SK-N-SH (cell line): ENCODE data around the gene TOP3B.

ENCODE experiments used
- EP300 ChIP-seq, 2 experiments: IDR thresholded peaks; 2 replicates each; pipeline versions ENCODE4 v1.4.0 to v1.6.1; 2012; ENCODE audit warnings: borderline replicate concordance in 1 of 2, low read depth in 1 of 2, low read length in 1 of 2
- GATA2 ChIP-seq: sonication (generic); formaldehyde crosslinking; IDR thresholded peaks from 2 replicates; pipeline ENCODE4 v1.5.0; 2020; ENCODE audit warnings: mild to moderate bottlenecking, missing genetic modification reagents
- IRF3 ChIP-seq: fragments of 150-350 bp; IDR thresholded peaks from 2 replicates; pipeline ENCODE4 v1.6.1; 2016; ENCODE audit warnings: mild to moderate bottlenecking, low read depth, low read length
- JUND ChIP-seq: IDR thresholded peaks from 2 replicates; pipeline ENCODE4 v1.4.0; 2012
- MAX ChIP-seq: IDR thresholded peaks from 2 replicates; pipeline ENCODE4 v1.4.0; 2012; ENCODE audit warnings: low read depth
- NRF1 ChIP-seq: IDR thresholded peaks from 2 replicates; pipeline ENCODE4 v1.6.1; 2012; ENCODE audit warnings: low read depth, mild to moderate bottlenecking, low read length
- POLR2AphosphoS5 ChIP-seq: IDR thresholded peaks from 2 replicates; pipeline ENCODE4 v1.6.1; 2012; ENCODE audit warnings: low read depth, low read length
- RAD21 ChIP-seq: IDR thresholded peaks from 2 replicates; pipeline ENCODE4 v1.6.1; 2012; ENCODE audit warnings: mild to moderate bottlenecking, low read length
- REST ChIP-seq: IDR thresholded peaks from 2 replicates; pipeline ENCODE4 v1.6.1; 2012; ENCODE audit warnings: mild to moderate bottlenecking, low read depth, low read length, moderate library complexity
- RXRA ChIP-seq: IDR thresholded peaks from 2 replicates; pipeline ENCODE4 v1.4.0; 2012; ENCODE audit warnings: low read depth, mild to moderate bottlenecking, borderline replicate concordance
- TAF1 ChIP-seq: IDR thresholded peaks from 2 replicates; pipeline ENCODE4 v1.6.1; 2012; ENCODE audit warnings: low read depth, mild to moderate bottlenecking, low read length, moderate library complexity, borderline replicate concordance
- TF ChIP-seq, protein P1 (sequence below): fragments of 200-600 bp; sonication (generic); IDR thresholded peaks from 2 replicates; pipeline ENCODE4 v1.6.1; 2017; ENCODE audit warnings: antibody characterized with exemption, mild to moderate bottlenecking, moderate library complexity
- TF ChIP-seq, protein P2 (sequence below): IDR thresholded peaks from 2 replicates; pipeline ENCODE4; 2012

DNA sequence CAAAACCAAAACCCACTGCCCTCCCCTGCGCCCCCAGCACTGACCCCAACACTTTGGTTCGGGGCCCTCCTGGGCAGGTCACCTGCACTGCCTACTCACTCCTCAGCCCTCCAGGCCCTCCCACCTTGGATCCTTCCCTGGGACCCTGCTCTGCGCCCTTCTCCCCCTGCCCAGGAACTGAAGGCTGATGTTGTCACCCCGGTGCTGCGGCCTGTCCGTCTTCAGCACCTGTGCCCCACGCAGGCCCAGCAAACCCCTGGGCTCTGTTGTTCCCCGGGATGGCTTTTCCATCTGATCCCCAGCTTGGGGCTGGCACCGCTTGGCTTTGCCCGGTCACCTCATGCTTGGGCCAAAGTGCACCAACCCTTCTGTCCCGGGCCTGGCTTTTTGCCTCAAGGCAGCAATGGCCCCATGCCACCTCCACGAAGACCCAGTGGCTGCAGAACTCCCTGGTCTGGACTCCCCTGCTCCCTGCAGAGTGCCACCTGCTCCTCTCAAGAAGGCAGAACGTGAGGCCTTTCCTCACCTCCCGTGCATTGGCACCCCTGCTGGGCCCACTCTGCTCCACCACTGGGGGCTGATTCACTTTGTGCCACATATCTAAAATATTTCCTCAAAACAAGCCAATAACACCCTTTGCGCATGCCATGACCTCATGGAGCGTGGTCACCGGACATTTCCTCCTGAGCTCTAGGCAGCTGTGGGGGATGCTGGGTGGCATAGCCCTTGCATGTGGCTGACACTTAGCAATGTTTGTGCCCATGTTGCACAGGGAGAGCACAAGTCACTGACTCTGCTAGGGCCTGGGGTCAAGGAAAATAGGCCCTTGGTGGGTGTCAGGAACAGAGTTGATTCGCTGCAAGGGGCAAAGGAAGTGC lies 38.8 kb downstream of the TOP3B start:
- TF ChIP-seq, protein P1, sequence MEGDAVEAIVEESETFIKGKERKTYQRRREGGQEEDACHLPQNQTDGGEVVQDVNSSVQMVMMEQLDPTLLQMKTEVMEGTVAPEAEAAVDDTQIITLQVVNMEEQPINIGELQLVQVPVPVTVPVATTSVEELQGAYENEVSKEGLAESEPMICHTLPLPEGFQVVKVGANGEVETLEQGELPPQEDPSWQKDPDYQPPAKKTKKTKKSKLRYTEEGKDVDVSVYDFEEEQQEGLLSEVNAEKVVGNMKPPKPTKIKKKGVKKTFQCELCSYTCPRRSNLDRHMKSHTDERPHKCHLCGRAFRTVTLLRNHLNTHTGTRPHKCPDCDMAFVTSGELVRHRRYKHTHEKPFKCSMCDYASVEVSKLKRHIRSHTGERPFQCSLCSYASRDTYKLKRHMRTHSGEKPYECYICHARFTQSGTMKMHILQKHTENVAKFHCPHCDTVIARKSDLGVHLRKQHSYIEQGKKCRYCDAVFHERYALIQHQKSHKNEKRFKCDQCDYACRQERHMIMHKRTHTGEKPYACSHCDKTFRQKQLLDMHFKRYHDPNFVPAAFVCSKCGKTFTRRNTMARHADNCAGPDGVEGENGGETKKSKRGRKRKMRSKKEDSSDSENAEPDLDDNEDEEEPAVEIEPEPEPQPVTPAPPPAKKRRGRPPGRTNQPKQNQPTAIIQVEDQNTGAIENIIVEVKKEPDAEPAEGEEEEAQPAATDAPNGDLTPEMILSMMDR, result no peak
- no peak for TF ChIP-seq MAX
- TF ChIP-seq, protein P2, sequence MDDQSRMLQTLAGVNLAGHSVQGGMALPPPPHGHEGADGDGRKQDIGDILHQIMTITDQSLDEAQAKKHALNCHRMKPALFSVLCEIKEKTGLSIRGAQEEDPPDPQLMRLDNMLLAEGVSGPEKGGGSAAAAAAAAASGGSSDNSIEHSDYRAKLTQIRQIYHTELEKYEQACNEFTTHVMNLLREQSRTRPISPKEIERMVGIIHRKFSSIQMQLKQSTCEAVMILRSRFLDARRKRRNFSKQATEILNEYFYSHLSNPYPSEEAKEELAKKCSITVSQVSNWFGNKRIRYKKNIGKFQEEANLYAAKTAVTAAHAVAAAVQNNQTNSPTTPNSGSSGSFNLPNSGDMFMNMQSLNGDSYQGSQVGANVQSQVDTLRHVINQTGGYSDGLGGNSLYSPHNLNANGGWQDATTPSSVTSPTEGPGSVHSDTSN, result no peak
- TF ChIP-seq JUND, result no peak
- no peak for TF ChIP-seq RAD21
- TF ChIP-seq NRF1, result no peak
- no peak for TF ChIP-seq RXRA
- no peak for TF ChIP-seq IRF3
- TF ChIP-seq POLR2AphosphoS5, result no peak
- no peak for TF ChIP-seq TAF1
- TF ChIP-seq REST, result no peak
- TF ChIP-seq EP300 (IDR thresholded peaks at IDR 0.05; ENCODE audit: borderline replicate concordance in 1 of 2, low read depth in 1 of 2, low read length in 1 of 2), result no peak
- TF ChIP-seq GATA2 (CRISPR knock-in tag), result no peak
